ENCODE data around the gene PFDN6. TPM values are rescaled to one million over a fixed set of nuclear protein-coding genes. Genes with fewer than 3 reads are reported as not detected.
A peak's percentile ranks its signal among the peaks of the same experiment; 100 is the strongest.

Gene PFDN6
- total and polyA plus RNA-seq, 9 of the 15 experiments (the other 6 are each of a cell fraction or from before 2014, with no cell fraction given), result 6.8 to 475 (median 216) TPM

DNA sequence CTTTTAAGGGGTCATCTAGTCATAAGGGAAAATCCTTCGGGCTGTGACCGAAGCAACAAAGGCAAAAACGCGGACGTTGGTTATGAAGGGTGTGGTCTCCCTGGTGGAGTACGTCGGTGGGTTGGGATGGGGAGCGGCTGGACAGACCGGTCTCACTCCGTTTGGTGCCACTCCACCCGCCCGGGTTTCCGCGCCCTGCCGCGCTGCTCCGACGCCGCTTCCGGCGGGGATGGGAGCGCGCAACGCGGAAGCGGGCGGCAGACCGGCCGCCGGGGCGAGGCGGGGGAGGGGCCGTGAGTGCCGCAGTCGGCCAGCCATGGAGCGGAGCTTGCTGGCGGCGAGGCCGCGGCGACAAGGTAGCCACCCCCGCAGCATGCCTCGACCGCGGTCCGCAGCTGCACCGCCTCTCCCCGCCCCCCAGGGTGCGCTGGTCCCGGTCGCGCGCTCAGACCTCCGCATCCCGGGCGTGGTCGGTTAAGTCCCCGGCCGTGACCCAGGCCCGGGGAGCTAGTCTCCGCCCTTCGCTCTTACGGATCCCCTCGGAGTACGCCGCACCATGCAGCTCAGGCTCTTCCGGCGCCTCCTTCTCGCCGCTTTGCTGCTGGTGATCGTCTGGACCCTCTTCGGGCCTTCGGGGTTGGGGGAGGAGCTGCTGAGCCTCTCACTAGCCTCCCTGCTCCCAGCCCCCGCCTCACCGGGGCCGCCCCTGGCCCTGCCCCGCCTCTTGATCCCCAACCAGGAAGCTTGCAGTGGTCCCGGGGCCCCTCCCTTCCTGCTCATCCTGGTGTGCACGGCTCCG, 12.3 kb upstream of the PFDN6 start, which contains the start of gene B3GALT4 (continued):
- TF ChIP-seq, protein P1, sequence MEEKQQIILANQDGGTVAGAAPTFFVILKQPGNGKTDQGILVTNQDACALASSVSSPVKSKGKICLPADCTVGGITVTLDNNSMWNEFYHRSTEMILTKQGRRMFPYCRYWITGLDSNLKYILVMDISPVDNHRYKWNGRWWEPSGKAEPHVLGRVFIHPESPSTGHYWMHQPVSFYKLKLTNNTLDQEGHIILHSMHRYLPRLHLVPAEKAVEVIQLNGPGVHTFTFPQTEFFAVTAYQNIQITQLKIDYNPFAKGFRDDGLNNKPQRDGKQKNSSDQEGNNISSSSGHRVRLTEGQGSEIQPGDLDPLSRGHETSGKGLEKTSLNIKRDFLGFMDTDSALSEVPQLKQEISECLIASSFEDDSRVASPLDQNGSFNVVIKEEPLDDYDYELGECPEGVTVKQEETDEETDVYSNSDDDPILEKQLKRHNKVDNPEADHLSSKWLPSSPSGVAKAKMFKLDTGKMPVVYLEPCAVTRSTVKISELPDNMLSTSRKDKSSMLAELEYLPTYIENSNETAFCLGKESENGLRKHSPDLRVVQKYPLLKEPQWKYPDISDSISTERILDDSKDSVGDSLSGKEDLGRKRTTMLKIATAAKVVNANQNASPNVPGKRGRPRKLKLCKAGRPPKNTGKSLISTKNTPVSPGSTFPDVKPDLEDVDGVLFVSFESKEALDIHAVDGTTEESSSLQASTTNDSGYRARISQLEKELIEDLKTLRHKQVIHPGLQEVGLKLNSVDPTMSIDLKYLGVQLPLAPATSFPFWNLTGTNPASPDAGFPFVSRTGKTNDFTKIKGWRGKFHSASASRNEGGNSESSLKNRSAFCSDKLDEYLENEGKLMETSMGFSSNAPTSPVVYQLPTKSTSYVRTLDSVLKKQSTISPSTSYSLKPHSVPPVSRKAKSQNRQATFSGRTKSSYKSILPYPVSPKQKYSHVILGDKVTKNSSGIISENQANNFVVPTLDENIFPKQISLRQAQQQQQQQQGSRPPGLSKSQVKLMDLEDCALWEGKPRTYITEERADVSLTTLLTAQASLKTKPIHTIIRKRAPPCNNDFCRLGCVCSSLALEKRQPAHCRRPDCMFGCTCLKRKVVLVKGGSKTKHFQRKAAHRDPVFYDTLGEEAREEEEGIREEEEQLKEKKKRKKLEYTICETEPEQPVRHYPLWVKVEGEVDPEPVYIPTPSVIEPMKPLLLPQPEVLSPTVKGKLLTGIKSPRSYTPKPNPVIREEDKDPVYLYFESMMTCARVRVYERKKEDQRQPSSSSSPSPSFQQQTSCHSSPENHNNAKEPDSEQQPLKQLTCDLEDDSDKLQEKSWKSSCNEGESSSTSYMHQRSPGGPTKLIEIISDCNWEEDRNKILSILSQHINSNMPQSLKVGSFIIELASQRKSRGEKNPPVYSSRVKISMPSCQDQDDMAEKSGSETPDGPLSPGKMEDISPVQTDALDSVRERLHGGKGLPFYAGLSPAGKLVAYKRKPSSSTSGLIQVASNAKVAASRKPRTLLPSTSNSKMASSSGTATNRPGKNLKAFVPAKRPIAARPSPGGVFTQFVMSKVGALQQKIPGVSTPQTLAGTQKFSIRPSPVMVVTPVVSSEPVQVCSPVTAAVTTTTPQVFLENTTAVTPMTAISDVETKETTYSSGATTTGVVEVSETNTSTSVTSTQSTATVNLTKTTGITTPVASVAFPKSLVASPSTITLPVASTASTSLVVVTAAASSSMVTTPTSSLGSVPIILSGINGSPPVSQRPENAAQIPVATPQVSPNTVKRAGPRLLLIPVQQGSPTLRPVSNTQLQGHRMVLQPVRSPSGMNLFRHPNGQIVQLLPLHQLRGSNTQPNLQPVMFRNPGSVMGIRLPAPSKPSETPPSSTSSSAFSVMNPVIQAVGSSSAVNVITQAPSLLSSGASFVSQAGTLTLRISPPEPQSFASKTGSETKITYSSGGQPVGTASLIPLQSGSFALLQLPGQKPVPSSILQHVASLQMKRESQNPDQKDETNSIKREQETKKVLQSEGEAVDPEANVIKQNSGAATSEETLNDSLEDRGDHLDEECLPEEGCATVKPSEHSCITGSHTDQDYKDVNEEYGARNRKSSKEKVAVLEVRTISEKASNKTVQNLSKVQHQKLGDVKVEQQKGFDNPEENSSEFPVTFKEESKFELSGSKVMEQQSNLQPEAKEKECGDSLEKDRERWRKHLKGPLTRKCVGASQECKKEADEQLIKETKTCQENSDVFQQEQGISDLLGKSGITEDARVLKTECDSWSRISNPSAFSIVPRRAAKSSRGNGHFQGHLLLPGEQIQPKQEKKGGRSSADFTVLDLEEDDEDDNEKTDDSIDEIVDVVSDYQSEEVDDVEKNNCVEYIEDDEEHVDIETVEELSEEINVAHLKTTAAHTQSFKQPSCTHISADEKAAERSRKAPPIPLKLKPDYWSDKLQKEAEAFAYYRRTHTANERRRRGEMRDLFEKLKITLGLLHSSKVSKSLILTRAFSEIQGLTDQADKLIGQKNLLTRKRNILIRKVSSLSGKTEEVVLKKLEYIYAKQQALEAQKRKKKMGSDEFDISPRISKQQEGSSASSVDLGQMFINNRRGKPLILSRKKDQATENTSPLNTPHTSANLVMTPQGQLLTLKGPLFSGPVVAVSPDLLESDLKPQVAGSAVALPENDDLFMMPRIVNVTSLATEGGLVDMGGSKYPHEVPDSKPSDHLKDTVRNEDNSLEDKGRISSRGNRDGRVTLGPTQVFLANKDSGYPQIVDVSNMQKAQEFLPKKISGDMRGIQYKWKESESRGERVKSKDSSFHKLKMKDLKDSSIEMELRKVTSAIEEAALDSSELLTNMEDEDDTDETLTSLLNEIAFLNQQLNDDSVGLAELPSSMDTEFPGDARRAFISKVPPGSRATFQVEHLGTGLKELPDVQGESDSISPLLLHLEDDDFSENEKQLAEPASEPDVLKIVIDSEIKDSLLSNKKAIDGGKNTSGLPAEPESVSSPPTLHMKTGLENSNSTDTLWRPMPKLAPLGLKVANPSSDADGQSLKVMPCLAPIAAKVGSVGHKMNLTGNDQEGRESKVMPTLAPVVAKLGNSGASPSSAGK (IDR thresholded peaks at IDR 0.05), result no peak
- TF ChIP-seq ZNF253 (CRISPR knock-in tag; conservative IDR thresholded peaks at IDR 0.05), result peak; percentile 79
- TF ChIP-seq ASH1L (IDR thresholded peaks at IDR 0.05; ENCODE audit: borderline replicate concordance, low read depth, partially characterized antibody), result no peak
- no peak for TF ChIP-seq FOXJ3 (CRISPR knock-in tag; IDR thresholded peaks at IDR 0.05)
- peak in 1 of 2 experiments; percentile 82; a peak in 1 of 3 replicates for TF ChIP-seq CBX3 (IDR thresholded peaks at IDR 0.05; ENCODE audit: borderline replicate concordance in 1 of 2, low read length in 2 of 2)
- no peak for TF ChIP-seq BRD9 (IDR thresholded peaks at IDR 0.05; ENCODE audit: low read depth, partially characterized antibody)
- TF ChIP-seq, protein P2, sequence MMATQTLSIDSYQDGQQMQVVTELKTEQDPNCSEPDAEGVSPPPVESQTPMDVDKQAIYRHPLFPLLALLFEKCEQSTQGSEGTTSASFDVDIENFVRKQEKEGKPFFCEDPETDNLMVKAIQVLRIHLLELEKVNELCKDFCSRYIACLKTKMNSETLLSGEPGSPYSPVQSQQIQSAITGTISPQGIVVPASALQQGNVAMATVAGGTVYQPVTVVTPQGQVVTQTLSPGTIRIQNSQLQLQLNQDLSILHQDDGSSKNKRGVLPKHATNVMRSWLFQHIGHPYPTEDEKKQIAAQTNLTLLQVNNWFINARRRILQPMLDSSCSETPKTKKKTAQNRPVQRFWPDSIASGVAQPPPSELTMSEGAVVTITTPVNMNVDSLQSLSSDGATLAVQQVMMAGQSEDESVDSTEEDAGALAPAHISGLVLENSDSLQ (IDR thresholded peaks at IDR 0.05), result no peak
- TF ChIP-seq, protein P3, sequence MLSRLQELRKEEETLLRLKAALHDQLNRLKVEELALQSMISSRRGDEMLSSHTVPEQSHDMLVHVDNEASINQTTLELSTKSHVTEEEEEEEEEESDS (CRISPR knock-in tag; IDR thresholded peaks at IDR 0.05), result no peak
- TF ChIP-seq ZNF699 (CRISPR knock-in tag; IDR thresholded peaks at IDR 0.05; ENCODE audit: insufficient replicate concordance), result no peak
- TF ChIP-seq, protein P4, sequence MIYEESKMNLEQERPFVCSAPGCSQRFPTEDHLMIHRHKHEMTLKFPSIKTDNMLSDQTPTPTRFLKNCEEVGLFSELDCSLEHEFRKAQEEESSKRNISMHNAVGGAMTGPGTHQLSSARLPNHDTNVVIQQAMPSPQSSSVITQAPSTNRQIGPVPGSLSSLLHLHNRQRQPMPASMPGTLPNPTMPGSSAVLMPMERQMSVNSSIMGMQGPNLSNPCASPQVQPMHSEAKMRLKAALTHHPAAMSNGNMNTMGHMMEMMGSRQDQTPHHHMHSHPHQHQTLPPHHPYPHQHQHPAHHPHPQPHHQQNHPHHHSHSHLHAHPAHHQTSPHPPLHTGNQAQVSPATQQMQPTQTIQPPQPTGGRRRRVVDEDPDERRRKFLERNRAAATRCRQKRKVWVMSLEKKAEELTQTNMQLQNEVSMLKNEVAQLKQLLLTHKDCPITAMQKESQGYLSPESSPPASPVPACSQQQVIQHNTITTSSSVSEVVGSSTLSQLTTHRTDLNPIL (CRISPR knock-in tag; IDR thresholded peaks at IDR 0.05), result 0 out of 2 replicates have a peak, but pooled peaks have one; percentile 45
- no peak for TF ChIP-seq EWSR1 (IDR thresholded peaks at IDR 0.05; ENCODE audit: borderline replicate concordance, low read depth, partially characterized antibody)

All from K562 (cell line).